ENCODE measurements around the gene TMEM14C.

The TMEM14C gene

DNA sequence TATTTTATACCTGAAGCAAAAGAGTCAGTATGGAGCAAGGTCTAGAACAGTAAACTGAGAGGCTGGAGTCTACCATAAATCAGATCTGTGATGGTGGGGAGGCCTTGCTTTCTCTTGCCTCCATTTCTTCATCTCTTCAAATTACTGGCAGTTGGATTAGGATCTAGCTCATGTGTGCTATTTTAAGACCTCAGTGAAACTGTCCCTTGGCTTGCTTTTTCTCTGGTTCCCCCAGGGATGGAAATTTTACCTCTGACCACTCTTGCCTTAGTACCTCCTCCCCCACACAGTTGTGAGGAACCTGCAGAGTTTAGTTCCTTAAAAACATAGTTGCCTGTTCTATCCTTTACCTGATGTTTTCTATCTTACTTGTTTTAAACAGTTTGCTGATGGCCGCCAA, 33.2 kb downstream of the TMEM14C start:
- Histone ChIP-seq H3K9me2 (replicated peaks; ENCODE audit: low read depth, low read length) (no peaks in the 10 kb centered on the region), H3K4me3 (ENCODE audit: low read length, poor library complexity, severe bottlenecking) (no peak overlapping the region), H4K20me1 (ENCODE audit: insufficient read depth, low read length, poor library complexity, severe bottlenecking) (no peaks in the 10 kb centered on the region), H2AFZ (ENCODE audit: low read length) (no peak overlapping the region), H3K9me3 (ENCODE audit: insufficient read depth, low read depth, low read length) (no peaks in the 10 kb centered on the region), H3K79me2 (ENCODE audit: insufficient read depth, low read length) (peaks cover 46% of the 10 kb centered on the region), H3K9ac (ENCODE audit: low read depth, low read length, poor library complexity, severe bottlenecking) (no peak overlapping the region), H3K4me2 (ENCODE audit: low read depth, low read length, poor library complexity, severe bottlenecking) (peak overlapping the region; percentile 26), H3K4me1 (ENCODE audit: insufficient read depth, low read length, poor library complexity, severe bottlenecking) (peaks cover 14% of the 10 kb centered on the region), H3K27me3 (ENCODE audit: insufficient read depth, low read length, poor library complexity, severe bottlenecking) (no peaks in the 10 kb centered on the region), H3F3A (ENCODE audit: low read depth) (no peaks in the 10 kb centered on the region), H3K36me3 (ENCODE audit: insufficient read depth, low read length) (peaks cover 28% of the 10 kb centered on the region; the same call in 1 of the 2 replicates)
- TF ChIP-seq EZH2phosphoT487 (IDR thresholded peaks at IDR 0.05; ENCODE audit: borderline replicate concordance): no peak
- TF ChIP-seq, protein P1, sequence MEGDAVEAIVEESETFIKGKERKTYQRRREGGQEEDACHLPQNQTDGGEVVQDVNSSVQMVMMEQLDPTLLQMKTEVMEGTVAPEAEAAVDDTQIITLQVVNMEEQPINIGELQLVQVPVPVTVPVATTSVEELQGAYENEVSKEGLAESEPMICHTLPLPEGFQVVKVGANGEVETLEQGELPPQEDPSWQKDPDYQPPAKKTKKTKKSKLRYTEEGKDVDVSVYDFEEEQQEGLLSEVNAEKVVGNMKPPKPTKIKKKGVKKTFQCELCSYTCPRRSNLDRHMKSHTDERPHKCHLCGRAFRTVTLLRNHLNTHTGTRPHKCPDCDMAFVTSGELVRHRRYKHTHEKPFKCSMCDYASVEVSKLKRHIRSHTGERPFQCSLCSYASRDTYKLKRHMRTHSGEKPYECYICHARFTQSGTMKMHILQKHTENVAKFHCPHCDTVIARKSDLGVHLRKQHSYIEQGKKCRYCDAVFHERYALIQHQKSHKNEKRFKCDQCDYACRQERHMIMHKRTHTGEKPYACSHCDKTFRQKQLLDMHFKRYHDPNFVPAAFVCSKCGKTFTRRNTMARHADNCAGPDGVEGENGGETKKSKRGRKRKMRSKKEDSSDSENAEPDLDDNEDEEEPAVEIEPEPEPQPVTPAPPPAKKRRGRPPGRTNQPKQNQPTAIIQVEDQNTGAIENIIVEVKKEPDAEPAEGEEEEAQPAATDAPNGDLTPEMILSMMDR (conservative IDR thresholded peaks at IDR 0.05; ENCODE audit: low read length): no peak

DNA sequence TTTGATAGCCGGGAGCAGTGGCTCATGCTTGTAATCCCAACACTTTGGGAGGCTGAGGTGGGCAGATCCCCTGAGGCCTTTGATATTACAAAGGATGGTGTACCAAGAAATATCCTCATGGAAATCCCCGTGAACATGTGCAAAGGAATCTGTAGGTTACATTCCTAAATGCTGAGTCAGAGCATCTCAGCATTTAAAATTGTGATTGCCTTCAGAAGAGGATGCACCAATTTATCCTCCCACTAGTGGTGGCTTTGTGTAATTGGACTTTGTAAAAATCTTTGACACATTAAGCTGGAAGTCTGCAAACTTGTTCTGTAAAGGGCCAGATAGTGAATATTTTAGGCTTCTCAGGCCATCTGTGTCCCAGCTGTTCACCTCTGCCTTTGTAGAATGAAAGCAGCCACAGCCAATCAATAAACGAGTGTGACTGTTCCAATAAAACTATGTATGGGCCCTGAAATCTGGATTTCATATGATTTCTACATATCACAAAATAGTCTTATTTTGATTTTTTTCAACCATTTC, 36.5 kb downstream of the TMEM14C start:
- no peaks in the 10 kb centered on the region for H3K9me2 ChIP-seq (replicated peaks; ENCODE audit: low read depth, low read length)
- no peaks in the 10 kb centered on the region for H3F3A ChIP-seq (ENCODE audit: low read depth)
- no peak overlapping the region for H2AFZ ChIP-seq (ENCODE audit: low read length)
- H3K79me2 ChIP-seq (ENCODE audit: insufficient read depth, low read length): peaks cover 21% of the 10 kb centered on the region; the same call in 1 of the 2 replicates
- no peak overlapping the region for H3K4me2 ChIP-seq (ENCODE audit: low read depth, low read length, poor library complexity, severe bottlenecking)
- H3K9me3 ChIP-seq (ENCODE audit: insufficient read depth, low read depth, low read length): no peaks in the 10 kb centered on the region
- no peak overlapping the region for H3K9ac ChIP-seq (ENCODE audit: low read depth, low read length, poor library complexity, severe bottlenecking)
- H3K27me3 ChIP-seq (ENCODE audit: insufficient read depth, low read length, poor library complexity, severe bottlenecking): no peaks in the 10 kb centered on the region
- TF ChIP-seq, protein P1 (conservative IDR thresholded peaks at IDR 0.05; ENCODE audit: low read length): peak; percentile 66
- no peak for TF ChIP-seq EZH2phosphoT487 (IDR thresholded peaks at IDR 0.05; ENCODE audit: borderline replicate concordance)
- peaks cover 25% of the 10 kb centered on the region; the same call in 1 of the 2 replicates for H3K36me3 ChIP-seq (ENCODE audit: insufficient read depth, low read length)
- no peaks in the 10 kb centered on the region for H3K4me1 ChIP-seq (ENCODE audit: insufficient read depth, low read length, poor library complexity, severe bottlenecking)
- no peak overlapping the region for H3K4me3 ChIP-seq (ENCODE audit: low read length, poor library complexity, severe bottlenecking)
- no peaks in the 10 kb centered on the region for H4K20me1 ChIP-seq (ENCODE audit: insufficient read depth, low read length, poor library complexity, severe bottlenecking)

DNA sequence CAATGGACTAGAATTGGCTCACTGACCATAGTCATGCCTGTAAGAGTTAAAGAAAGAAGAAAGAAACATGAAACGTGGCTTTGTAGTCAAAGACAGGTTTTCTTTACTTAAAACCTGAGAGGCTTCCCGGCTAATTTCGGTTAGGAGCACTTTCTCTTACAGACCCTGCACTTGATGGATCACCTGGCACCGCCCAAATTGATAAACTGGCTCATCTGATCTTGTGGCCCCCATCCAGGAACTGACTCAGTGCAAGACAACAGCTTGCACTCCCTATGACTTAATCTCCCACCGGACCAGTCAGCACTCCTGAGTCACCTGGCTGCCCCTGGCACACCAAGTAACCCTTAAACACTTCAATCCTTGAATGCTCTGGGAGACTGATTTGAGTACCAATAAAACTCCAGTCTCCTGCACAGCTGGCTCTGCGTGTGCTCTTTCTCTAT, 37.0 kb downstream of the TMEM14C start:
- no peaks in the 10 kb centered on the region for H3K4me1 ChIP-seq (ENCODE audit: insufficient read depth, low read length, poor library complexity, severe bottlenecking)
- H3K9me3 ChIP-seq (ENCODE audit: insufficient read depth, low read depth, low read length): no peaks in the 10 kb centered on the region
- H3F3A ChIP-seq (ENCODE audit: low read depth): no peaks in the 10 kb centered on the region
- no peak overlapping the region for H3K4me3 ChIP-seq (ENCODE audit: low read length, poor library complexity, severe bottlenecking)
- no peaks in the 10 kb centered on the region for H3K9me2 ChIP-seq (replicated peaks; ENCODE audit: low read depth, low read length)
- no peak for TF ChIP-seq EZH2phosphoT487 (IDR thresholded peaks at IDR 0.05; ENCODE audit: borderline replicate concordance)
- TF ChIP-seq, protein P1 (conservative IDR thresholded peaks at IDR 0.05; ENCODE audit: low read length): no peak
- H3K4me2 ChIP-seq (ENCODE audit: low read depth, low read length, poor library complexity, severe bottlenecking): no peak overlapping the region
- H4K20me1 ChIP-seq (ENCODE audit: insufficient read depth, low read length, poor library complexity, severe bottlenecking): no peaks in the 10 kb centered on the region
- no peak overlapping the region for H3K9ac ChIP-seq (ENCODE audit: low read depth, low read length, poor library complexity, severe bottlenecking)
- no peak overlapping the region for H2AFZ ChIP-seq (ENCODE audit: low read length)
- H3K27me3 ChIP-seq (ENCODE audit: insufficient read depth, low read length, poor library complexity, severe bottlenecking): no peaks in the 10 kb centered on the region
- H3K36me3 ChIP-seq (ENCODE audit: insufficient read depth, low read length): peaks cover 24% of the 10 kb centered on the region; the same call in 1 of the 2 replicates
- H3K79me2 ChIP-seq (ENCODE audit: insufficient read depth, low read length): peaks cover 15% of the 10 kb centered on the region; the same call in 1 of the 2 replicates

Data from Loucy (cell line).